Neural crest cell (in vitro differentiated cells): ENCODE data around the gene BGLAP. TPM values are rescaled to one million over a fixed set of nuclear protein-coding genes. Genes with fewer than 3 reads are reported as not detected.

Source experiments
- DNase-seq: peaks from one replicate; pipeline ENCODE4 v3.0.0; 2021; ENCODE audit warnings: low read depth, mixed read lengths, low spot score
- H3K27ac Mint-ChIP-seq: one replicate; pipeline ENCODE4 v1.8.0; 2021; ENCODE audit warnings: mild to moderate bottlenecking, mixed read lengths; ENCODE audit not compliant: unreplicated experiment
- H3K27me3 Mint-ChIP-seq: 2 replicates; pipeline ENCODE4 v1.8.0; 2021; ENCODE audit warnings: low read depth, mild to moderate bottlenecking, mixed read lengths
- H3K36me3 Mint-ChIP-seq: 2 replicates; pipeline ENCODE4 v1.8.0; 2021; ENCODE audit warnings: low read depth, mild to moderate bottlenecking, mixed read lengths
- H3K4me1 Mint-ChIP-seq: 2 replicates; pipeline ENCODE4 v1.8.0; 2021; ENCODE audit warnings: mixed read lengths
- H3K4me3 Mint-ChIP-seq: one replicate; pipeline ENCODE4 v1.8.0; 2021; ENCODE audit warnings: mild to moderate bottlenecking, mixed read lengths
- H3K9me3 Mint-ChIP-seq: 2 replicates; pipeline ENCODE4 v1.8.0; 2021; ENCODE audit warnings: mixed read lengths
- total RNA-seq: library from RNA; stranded (reverse); gene quantifications from 2 replicates; pipeline ENCODE4 v1.2.1, GENCODE V29; 2021
- TF ChIP-seq, protein P1 (sequence below): fragments of 200-600 bp; sonication (generic); conservative IDR thresholded peaks from 2 replicates; pipeline ENCODE4 v1.5.0; 2021; ENCODE audit warnings: antibody characterized with exemption, mild to moderate bottlenecking

Gene BGLAP
- total RNA-seq, 1 donor from 2014 or later: 3.0 TPM

DNA sequence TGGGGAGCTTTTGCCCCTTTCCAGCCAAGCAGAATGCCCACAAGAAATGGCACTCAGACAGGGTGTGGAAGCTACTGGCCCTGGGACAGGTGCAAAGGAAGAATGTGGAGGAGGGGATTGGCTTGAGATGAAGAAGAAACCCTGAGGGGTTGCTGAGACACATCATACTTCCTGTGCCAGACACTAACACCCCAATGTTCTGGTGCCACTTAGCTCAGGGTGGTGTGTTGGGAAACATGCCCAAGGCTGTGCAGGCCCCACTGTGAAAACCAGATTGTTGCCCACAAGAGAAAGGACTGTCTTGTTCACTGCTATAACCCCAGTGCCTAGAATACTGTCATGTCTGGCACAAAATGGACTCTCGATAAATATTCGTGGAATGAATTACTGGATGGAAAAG lies 15.7 kb downstream of the BGLAP start:
- Mint-ChIP-seq H3K9me3 (no peaks in the 10 kb centered on the region), H3K36me3 (peaks cover 25% of the 10 kb centered on the region), H3K27ac (no peak overlapping the region), H3K27me3 (no peaks in the 10 kb centered on the region), H3K4me1 (peaks cover 11% of the 10 kb centered on the region), H3K4me3 (no peak overlapping the region)
- TF ChIP-seq, protein P1, sequence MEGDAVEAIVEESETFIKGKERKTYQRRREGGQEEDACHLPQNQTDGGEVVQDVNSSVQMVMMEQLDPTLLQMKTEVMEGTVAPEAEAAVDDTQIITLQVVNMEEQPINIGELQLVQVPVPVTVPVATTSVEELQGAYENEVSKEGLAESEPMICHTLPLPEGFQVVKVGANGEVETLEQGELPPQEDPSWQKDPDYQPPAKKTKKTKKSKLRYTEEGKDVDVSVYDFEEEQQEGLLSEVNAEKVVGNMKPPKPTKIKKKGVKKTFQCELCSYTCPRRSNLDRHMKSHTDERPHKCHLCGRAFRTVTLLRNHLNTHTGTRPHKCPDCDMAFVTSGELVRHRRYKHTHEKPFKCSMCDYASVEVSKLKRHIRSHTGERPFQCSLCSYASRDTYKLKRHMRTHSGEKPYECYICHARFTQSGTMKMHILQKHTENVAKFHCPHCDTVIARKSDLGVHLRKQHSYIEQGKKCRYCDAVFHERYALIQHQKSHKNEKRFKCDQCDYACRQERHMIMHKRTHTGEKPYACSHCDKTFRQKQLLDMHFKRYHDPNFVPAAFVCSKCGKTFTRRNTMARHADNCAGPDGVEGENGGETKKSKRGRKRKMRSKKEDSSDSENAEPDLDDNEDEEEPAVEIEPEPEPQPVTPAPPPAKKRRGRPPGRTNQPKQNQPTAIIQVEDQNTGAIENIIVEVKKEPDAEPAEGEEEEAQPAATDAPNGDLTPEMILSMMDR: no peak
- DNase-seq: no peak

DNA sequence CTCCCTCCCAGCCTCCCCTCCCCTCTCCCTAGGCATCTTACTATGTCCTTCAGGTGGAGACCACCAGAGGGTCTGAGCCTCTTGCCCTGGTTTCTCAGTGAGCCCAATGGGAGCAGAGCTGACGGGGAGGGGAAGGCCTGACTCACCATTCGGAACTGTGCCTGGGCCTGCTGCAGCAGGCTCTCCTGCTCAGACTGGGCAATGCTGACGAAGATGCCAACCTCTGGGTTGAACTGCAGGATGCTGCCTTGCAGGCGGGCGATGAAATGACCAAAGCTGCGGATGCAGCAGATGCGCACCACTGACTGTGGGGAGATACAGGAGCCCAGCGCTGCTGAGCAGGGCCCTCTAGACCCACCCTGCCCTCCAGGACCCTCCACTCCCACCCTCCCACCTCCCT lies 16.9 kb downstream of the BGLAP start:
- no peak for DNase-seq
- Mint-ChIP-seq H3K36me3 (peaks cover 24% of the 10 kb centered on the region), H3K27me3 (no peaks in the 10 kb centered on the region), H3K27ac (no peak overlapping the region), H3K9me3 (no peaks in the 10 kb centered on the region), H3K4me3 (no peak overlapping the region), H3K4me1 (peaks cover 11% of the 10 kb centered on the region)
- TF ChIP-seq, protein P1: no peak

- H3K27ac Mint-ChIP-seq: no peak overlapping the region
- H3K4me1 Mint-ChIP-seq: peaks cover 11% of the 10 kb centered on the region
- DNase-seq: no peak
- no peaks in the 10 kb centered on the region for H3K9me3 Mint-ChIP-seq
- no peaks in the 10 kb centered on the region for H3K27me3 Mint-ChIP-seq
- peaks cover 24% of the 10 kb centered on the region for H3K36me3 Mint-ChIP-seq
- H3K4me3 Mint-ChIP-seq: no peak overlapping the region
- TF ChIP-seq, protein P1: no peak
Observed at GRCh38 chr1:156259805-156260204, 17.8 kb downstream of the BGLAP start.

- TF ChIP-seq, protein P1: no peak
- Mint-ChIP-seq H3K27me3 (no peaks in the 10 kb centered on the region), H3K9me3 (no peaks in the 10 kb centered on the region), H3K4me1 (peaks cover 11% of the 10 kb centered on the region), H3K27ac (peak overlapping the region; percentile 81), H3K36me3 (peaks cover 32% of the 10 kb centered on the region), H3K4me3 (no peak overlapping the region)
- no peak for DNase-seq
Observed at GRCh38 chr1:156260896-156261295, 18.9 kb downstream of the BGLAP start.

- peaks cover 11% of the 10 kb centered on the region for H3K4me1 Mint-ChIP-seq
- TF ChIP-seq, protein P1: no peak
- H3K9me3 Mint-ChIP-seq: no peaks in the 10 kb centered on the region
- DNase-seq: no peak
- H3K4me3 Mint-ChIP-seq: no peak overlapping the region
- no peaks in the 10 kb centered on the region for H3K27me3 Mint-ChIP-seq
- H3K27ac Mint-ChIP-seq: no peak overlapping the region
- H3K36me3 Mint-ChIP-seq: peaks cover 41% of the 10 kb centered on the region
Observed at GRCh38 chr1:156262461-156263287, 20.7 kb downstream of the BGLAP start.
